Eye (tissue), 1 donor: ENCODE measurements around the gene BAIAP3.

Experiments used
- DNase-seq: peaks from one replicate; pipeline ENCODE4 v3.0.0-alpha.2; 2015

Gene BAIAP3

DNA sequence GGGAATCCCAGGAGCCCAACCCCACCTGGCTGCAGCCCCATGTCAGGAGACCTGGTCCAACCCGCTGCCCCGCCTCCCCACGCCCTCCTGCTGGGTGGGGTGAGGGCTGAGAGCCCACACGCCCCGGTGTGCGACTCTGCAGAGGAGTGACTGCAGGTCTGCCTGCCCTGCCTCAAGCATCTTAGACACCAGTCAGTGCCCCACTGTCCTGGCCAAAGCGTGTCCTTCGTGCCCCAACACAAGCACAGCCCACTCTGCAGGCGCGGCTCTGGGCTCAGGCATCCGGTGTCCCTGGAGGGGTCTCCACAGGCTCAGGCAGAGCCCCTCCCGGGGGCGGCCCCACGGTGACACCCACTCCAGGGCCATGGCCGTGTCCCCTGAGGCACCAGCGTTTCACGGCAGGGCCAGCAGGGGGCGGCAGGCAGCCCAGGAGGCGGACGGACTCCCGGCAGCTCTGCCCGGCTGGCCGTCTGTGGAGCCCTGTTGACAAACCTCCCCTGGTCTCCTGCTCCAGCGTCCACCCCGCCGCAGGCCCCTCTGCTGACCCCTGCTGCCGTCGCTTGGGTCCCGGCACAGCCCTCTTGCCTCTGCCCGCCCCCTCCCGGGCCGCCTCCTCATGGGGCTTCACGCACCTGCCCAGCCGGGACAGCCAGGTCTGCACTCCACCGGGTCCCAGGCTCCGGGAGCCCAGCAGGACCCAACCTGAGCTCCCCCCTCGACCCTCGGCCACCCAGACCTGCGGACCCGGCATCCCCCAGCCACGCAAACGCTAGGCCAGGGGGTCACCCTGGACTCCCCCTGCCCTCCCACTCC is 32.6 kb upstream of the BAIAP3 start:
- peak; percentile 65 for DNase-seq

GRCh38 chr16:1301562-1301961 is 31.9 kb upstream of the BAIAP3 start:
- no peak for DNase-seq

GRCh38 chr16:1305823-1306222 is 27.6 kb upstream of the BAIAP3 start:
- no peak for DNase-seq

DNA sequence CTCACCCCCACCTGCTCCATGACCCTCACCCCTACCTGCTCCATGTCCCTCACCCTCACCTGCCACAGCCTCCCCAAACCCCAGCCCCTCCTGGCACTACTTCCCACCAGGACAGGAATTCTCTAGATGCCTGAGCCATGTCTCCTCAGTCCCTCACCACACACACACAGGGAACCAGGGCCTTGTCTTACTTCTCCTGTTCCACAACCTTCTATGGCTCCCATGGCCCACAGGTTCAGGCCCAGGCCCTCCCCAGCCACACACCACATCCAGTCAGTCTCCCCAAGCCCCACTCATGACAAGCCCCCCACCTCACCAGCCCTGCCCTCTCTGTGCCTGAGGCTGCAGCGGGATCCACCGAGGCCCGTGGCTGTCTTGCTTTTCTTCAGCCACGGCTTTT is 27.1 kb upstream of the BAIAP3 start:
- DNase-seq = no peak

- no peak for DNase-seq
Observed at GRCh38 chr16:1308036-1308976, 25.1 kb upstream of the BAIAP3 start.

- peak; percentile 100 for DNase-seq
Observed at GRCh38 chr16:1308977-1309885, 24.2 kb upstream of the BAIAP3 start, which contains the start of gene UBE2I. Gene UBE2I (plus strand): TSS chr16:1309636. CDS start chr16:1314031, 4,395 bp downstream.

DNA sequence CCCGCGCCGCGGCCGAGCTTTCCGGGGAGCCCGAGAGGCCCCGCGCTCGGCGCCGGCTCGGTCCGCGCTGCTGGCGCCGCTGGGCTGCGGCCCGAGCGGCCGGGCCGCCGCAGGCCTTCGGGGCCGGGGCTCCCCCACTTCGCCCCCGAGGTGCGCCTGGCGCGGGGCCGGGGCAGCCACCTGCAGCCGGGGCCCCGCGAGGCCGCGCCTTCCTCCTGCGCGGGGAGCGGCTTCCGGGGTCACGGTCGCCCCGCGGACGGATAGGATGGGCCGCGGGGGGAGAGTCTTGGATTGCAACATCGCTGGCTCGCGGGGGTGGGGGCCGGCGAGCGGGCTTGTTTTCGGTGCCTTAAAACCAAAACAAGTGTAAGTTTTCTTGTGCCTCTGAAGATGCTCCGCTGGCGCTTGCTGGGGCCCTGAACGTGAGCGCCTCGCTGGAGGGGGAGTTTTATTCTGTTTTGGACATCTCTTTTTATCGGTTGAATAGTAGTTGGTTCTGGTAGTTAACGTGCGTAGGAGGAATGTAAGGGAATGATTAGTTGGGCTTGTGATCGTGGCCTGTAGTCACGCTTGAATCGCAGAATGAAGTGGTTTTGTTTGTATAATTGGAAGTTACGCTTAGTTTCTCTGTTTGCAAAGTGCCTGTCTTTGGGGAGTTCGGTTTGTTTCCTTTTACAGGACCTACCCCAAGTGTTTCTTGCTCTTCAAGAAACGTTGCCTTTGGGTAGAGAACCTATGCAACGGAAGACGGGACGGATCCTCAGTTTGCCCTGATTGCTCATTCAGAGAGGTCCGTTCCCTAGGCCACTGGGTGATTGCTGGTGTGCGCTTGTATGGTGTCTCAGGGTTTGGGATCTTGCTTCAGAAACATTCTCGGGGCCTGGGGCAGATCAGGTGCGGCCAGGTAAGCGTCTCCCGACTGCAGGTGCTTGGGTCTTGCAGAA is 23.3 kb upstream of the BAIAP3 start:
- peak; percentile 34 for DNase-seq

GRCh38 chr16:1310832-1311200 is 22.6 kb upstream of the BAIAP3 start:
- no peak for DNase-seq

DNA sequence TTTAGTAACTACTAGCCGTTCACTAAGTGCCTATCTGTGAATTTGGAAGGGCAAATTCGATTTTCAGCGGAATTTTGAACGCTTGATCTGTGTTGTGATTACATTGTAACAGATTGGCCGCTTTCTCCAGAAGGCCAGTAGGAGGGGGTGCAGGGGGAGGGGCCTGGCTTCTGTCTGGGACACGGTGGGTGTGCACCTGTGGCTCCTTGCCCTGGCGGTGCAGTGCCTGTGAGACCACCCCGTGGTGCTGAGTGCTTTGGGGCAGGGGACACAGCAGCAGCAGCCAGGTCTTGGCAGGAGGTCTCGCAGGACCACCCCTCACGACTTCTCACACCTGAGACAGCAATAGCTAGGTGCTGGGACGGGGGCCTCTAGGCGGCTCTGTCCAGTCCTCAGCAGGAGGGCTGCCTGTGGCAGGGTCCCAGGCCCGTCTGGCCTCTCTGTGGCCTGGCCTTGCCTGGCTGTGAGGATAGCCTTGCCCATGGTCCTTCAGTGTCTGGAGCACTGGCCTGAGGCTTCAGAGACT is 22.2 kb upstream of the BAIAP3 start:
- DNase-seq = no peak

- DNase-seq = no peak
Observed at GRCh38 chr16:1311738-1312466, 21.5 kb upstream of the BAIAP3 start.

GRCh38 chr16:1312467-1312816 is 21.0 kb upstream of the BAIAP3 start:
- no peak for DNase-seq

DNA sequence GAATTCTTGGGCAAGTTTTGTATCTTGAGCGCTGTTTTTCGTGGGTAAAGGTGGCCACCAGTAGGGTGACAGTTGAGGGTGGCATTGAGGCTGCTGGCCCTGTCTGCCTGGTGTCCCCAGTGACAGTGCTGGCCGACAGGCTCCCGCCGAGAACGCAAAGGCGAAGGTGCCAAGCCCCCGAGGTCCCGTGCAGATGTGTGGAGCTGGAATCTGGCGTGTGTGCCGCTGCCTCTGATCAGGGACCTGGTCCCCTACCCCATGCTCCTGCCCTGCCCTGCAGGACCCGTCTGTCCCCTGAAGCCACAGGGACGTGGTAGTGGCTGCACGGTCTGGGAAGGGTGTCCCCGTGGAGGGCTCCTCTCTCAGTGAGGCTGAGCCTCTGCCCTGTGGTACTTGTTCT is 20.5 kb upstream of the BAIAP3 start:
- DNase-seq = no peak

DNA sequence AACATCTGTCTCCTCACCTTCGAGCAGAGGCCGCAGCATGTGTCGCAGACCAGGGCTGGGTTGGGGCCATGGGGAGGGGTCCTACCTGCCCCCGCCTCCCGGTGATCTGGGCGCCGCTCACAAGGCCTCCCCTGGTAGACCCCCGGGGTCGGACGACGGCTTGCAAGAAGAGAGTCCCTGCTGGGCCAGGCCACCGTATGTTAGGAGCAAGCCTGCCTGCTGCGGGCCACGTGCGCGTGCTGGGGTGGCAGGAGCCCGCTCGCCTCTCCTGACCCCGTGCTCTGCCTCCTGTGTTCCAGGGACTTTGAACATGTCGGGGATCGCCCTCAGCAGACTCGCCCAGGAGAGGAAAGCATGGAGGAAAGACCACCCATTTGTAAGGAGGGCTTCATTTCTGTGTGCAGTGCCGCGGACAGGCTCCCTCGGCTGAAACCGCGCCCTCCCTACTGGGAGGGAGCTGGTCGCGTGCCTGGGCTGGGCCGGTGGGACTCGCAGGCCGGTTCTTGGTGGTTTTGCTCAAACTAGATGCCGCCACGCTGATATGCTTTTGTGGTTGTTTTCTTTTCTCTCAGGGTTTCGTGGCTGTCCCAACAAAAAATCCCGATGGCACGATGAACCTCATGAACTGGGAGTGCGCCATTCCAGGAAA is 19.6 kb upstream of the BAIAP3 start:
- DNase-seq = no peak

GRCh38 chr16:1314399-1315068 is 18.9 kb upstream of the BAIAP3 start:
- no peak for DNase-seq

DNA sequence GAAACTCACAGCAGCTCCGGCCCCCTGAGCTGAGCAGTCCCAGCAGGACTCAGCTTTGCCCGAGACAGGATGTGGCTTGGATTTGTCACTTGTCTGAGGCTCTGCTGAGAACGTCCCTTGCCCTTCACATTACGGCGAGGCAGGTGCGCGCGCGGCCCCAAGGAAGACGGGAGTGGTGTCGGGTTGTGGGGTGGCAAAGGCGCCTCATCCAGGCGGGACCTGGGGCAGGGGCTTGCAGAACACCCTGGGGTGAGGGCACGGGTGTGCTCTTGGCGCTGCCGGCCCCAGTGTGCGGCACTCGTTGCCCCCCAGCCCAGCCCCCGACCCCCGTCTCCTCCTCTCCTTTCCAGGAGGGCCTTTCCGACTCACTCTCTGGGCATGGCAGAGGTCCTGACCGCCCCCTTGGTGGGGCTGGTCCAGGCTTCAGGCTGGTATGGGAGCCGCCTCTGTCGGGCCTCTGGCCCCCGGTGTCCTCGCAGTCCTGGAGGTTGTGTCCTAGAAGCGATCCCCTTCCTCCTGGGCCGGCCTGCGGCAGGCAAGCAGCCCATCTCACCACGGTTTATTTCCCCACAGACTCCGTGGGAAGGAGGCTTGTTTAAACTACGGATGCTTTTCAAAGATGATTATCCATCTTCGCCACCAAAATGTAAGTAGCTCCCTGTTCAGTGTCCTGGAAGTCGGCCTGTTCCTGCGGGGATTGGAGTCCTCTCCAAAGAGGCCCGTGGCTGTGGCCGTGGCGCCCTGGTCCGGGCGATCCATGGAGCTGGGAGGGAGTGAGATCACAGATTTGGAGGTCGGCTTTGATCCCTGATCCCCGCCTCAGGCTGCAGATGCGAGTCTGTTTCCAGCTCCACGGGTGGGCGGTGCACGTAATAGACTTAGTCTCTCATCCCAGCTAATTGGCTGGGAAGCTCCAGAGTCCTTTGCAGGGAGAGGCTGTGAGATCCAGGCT is 18.1 kb upstream of the BAIAP3 start:
- DNase-seq = no peak

DNA sequence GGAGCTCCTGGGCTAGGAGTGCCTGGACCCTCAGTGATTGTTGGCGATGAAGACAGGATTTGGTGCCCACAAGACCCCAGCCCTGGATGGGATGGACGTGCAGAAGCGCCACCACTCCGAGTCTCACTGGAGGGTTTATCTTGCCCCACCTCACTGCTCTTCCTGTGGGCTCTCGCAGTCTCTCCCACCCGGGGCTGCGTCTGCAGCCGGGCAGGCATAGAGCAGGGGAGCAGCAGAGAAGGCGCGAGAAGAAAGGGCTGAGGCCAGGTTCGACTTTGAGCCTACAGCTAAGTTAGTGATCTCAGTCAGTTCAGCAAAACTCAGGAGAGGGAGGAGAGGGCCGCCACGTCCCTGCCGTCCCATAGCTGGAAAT is 17.4 kb upstream of the BAIAP3 start:
- DNase-seq = no peak

DNA sequence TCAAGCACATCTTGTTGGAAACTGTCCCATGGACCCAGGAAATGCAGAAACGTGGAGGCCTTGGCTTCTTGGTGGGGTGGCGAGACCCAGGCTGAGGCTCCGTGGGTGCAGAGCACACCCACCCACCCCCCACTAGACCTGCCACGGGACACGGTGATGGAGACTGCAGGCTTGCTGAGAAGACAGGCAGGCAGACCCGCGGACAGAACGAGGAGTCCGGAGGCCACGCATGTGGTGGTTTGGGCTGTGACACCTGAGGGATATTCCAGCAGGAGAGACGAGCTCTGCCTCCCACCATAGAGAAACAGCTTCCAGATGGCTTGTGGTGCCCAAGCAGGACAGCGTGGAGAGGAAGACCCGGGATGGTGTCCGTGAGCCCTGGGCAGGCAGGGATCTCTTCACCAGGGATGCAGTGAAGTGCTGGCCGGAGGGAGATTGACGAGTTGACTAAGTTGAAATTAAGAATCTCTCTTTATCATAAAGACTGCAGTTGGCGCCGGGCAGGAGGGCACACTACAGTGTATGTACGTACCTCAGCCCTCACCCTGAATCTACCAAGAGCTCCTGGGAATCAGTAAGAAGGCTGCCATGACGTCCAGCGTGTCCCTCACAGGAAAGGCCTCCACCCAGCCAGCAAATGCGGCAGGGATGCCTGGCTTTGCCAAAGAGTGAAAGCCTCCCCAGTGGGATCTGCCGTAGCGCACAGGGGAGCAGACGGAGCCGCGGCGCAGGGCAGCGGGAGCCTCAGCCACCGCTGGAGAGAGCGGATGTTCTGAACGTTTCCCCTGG is 15.8 kb upstream of the BAIAP3 start:
- DNase-seq = no peak

- DNase-seq = no peak
Observed at GRCh38 chr16:1318268-1318545, 15.2 kb upstream of the BAIAP3 start.
